Type B pancreatic cell (in vitro differentiated cells): Measurements from ENCODE around the gene PKNOX2. TPM values are rescaled to one million over a fixed set of nuclear protein-coding genes. Genes with fewer than 3 reads are reported as not detected.
A peak's percentile ranks its signal among the peaks of the same experiment; 100 is the strongest.

Source experiments
- DNase-seq: peaks from one replicate; pipeline ENCODE4 v3.0.0; 2021; ENCODE audit warnings: mixed read lengths; ENCODE audit not compliant: unreplicated experiment; ENCODE audit errors: extremely low spot score
- H3K27ac Mint-ChIP-seq: 2 replicates; pipeline ENCODE4 v1.8.0; 2021; ENCODE audit warnings: mild to moderate bottlenecking, mixed read lengths
- H3K27me3 Mint-ChIP-seq: 2 replicates; pipeline ENCODE4 v1.8.0; 2021; ENCODE audit warnings: mixed read lengths
- H3K36me3 Mint-ChIP-seq: 2 replicates; pipeline ENCODE4 v1.8.0; 2021; ENCODE audit warnings: mixed read lengths
- H3K4me1 Mint-ChIP-seq: one replicate; pipeline ENCODE4 v1.8.0; 2021; ENCODE audit warnings: mixed read lengths; ENCODE audit not compliant: unreplicated experiment
- H3K4me3 Mint-ChIP-seq: 2 replicates; pipeline ENCODE4 v1.8.0; 2021; ENCODE audit warnings: mild to moderate bottlenecking, mixed read lengths
- H3K9me3 Mint-ChIP-seq: 2 replicates; pipeline ENCODE4 v1.8.0; 2021; ENCODE audit warnings: mixed read lengths
- total RNA-seq: library from RNA; stranded (reverse); gene quantifications from 2 replicates; pipeline ENCODE4 v1.2.1, GENCODE V29; 2021; ENCODE audit warnings: low replicate concordance
- TF ChIP-seq, protein P1 (sequence below): fragments of 200-600 bp; sonication (generic); conservative IDR thresholded peaks from 2 replicates; pipeline ENCODE4 v1.5.0; 2021; ENCODE audit warnings: antibody characterized with exemption, mild to moderate bottlenecking

The PKNOX2 gene
- total RNA-seq, 1 donor from 2014 or later: 15.3 TPM

DNA sequence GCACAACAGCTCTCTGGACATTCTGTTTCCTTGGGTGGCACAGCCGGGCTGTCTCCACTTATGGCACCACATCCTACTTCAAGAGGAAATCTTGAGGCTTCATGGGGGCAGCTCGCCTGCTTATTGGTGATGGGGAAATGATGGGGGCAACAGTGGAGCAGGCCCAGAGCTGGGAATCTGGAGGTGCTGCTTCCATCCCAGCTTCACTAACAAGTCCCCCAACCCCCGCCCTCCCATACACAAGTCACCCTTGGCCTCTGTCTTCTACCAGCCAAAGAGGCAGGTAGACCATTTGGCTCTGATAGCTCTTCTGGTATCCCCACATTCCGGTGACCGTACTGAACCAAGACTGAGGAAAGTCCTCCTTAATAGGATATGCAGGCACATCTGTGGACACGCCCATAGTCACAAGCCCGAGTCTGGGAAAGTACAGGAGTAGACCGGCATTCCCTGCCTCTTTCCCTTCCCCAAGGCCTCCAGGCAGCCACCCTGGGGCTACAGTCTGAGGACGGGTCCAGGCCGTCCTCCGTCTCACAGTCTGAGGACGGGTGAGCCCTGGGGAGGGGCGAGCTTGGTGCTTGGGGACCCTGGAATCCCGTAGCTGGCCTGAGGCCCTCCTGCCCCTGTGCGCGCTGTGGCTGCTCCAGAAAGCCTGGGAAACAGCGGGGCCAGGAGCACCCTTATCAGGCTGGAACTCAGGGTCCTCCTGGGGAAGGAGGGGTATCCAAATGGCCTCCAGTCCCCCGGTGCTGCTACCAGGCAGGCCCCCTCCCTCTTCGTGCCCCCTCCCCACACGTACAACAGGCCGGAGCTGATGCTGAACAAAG is 185.9 kb downstream of the PKNOX2 start:
- DNase-seq: no peak
- Mint-ChIP-seq H3K4me1 (peaks cover 43% of the 10 kb centered on the region), H3K9me3 (no peaks in the 10 kb centered on the region), H3K36me3 (peaks cover under 1% of the 10 kb centered on the region), H3K27ac (no peak overlapping the region), H3K27me3 (peaks cover 29% of the 10 kb centered on the region), H3K4me3 (no peak overlapping the region)
- TF ChIP-seq, protein P1, sequence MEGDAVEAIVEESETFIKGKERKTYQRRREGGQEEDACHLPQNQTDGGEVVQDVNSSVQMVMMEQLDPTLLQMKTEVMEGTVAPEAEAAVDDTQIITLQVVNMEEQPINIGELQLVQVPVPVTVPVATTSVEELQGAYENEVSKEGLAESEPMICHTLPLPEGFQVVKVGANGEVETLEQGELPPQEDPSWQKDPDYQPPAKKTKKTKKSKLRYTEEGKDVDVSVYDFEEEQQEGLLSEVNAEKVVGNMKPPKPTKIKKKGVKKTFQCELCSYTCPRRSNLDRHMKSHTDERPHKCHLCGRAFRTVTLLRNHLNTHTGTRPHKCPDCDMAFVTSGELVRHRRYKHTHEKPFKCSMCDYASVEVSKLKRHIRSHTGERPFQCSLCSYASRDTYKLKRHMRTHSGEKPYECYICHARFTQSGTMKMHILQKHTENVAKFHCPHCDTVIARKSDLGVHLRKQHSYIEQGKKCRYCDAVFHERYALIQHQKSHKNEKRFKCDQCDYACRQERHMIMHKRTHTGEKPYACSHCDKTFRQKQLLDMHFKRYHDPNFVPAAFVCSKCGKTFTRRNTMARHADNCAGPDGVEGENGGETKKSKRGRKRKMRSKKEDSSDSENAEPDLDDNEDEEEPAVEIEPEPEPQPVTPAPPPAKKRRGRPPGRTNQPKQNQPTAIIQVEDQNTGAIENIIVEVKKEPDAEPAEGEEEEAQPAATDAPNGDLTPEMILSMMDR: no peak

DNA sequence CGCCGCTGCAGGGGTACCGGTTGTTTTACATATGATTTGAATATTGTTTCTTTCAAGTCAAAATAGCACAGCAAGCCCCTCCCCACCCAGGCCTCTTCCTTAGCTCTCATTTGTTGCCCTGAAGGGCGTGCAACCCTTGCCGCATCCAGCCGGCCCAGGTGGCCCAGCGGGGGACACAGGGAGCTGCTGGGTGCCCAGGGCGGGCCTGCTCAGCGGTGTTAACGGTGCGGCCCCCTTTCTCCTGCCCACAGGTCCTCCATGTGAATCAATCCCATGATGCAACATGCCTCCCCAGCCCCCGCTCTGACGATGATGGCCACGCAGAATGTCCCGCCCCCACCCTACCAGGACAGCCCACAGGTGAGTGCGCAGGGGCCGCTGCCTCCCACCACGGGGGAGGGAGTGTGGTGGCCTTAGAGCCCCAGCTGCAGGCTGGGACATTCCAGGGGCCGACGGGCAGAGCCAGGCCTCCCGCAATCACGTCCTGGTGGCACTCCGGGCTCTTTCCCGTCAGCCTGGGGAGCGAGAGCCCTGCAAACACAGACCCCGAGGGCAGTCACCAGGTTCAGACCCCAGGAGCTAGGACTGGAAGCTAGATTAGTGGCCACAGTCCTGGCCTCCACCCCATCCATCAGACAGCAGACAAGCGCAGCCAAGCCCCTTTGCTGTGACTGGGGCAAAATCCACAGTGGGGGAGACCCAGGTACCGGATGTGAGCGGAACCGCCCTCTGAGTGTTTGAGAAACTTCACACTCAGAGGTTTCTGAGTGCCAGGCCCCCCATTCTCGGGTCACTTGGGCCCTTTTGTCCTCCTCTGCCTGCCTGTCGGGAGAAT is 186.7 kb downstream of the PKNOX2 start:
- Mint-ChIP-seq H3K4me3 (no peak overlapping the region), H3K27me3 (peaks cover 26% of the 10 kb centered on the region), H3K36me3 (peaks cover 5% of the 10 kb centered on the region), H3K27ac (no peak overlapping the region), H3K9me3 (no peaks in the 10 kb centered on the region), H3K4me1 (peaks cover 43% of the 10 kb centered on the region)
- TF ChIP-seq, protein P1: no peak
- DNase-seq: no peak

DNA sequence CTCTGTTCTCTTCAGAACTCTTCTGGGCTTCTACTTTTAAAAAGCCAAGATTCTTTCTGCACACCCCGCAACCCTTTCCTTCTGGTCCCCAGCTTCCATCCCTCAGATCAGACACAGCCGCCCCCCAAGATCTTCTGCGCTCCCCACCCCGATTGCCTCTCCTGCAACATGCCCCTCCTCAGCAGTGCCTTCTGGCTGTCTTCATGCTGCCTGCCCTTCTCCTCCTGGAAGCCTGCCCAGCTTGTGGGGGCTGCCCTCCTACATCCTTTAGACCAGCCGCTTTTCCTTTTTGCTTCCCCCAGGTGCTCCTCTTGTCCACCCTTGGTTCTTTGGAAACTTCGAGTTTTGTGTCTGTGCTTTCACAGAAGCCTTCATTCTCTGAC is 187.3 kb downstream of the PKNOX2 start:
- H3K36me3 Mint-ChIP-seq: peaks cover 5% of the 10 kb centered on the region
- DNase-seq: no peak
- H3K27me3 Mint-ChIP-seq: peaks cover 22% of the 10 kb centered on the region
- H3K4me3 Mint-ChIP-seq: no peak overlapping the region
- H3K27ac Mint-ChIP-seq: no peak overlapping the region
- H3K4me1 Mint-ChIP-seq: peaks cover 46% of the 10 kb centered on the region
- TF ChIP-seq, protein P1: no peak
- H3K9me3 Mint-ChIP-seq: no peaks in the 10 kb centered on the region

DNA sequence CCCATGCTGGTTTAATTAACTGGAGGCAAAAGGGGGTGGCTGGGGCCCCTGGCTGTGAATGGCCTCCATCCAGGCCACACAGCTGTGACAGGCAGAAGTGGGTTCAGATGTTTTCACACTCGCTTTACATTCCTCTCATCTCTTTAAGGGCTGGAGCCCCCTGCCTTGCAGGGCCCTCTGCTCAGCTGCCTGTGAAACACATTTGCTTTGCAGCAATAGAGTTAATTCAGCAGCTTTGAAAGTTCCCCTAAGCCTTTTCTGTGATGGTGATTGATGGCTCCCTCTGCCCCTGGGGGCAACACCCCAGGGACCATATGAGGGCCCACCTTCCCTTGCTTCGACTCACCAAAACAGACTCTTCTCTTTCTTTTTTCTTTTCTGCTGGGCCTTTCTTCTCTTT is 192.2 kb downstream of the PKNOX2 start:
- Mint-ChIP-seq H3K9me3 (no peaks in the 10 kb centered on the region), H3K4me1 (peaks cover 52% of the 10 kb centered on the region), H3K27me3 (peaks cover 12% of the 10 kb centered on the region), H3K36me3 (peaks cover 5% of the 10 kb centered on the region), H3K27ac (no peak overlapping the region), H3K4me3 (peak overlapping the region; percentile 38)
- DNase-seq: no peak
- TF ChIP-seq, protein P1: no peak

DNA sequence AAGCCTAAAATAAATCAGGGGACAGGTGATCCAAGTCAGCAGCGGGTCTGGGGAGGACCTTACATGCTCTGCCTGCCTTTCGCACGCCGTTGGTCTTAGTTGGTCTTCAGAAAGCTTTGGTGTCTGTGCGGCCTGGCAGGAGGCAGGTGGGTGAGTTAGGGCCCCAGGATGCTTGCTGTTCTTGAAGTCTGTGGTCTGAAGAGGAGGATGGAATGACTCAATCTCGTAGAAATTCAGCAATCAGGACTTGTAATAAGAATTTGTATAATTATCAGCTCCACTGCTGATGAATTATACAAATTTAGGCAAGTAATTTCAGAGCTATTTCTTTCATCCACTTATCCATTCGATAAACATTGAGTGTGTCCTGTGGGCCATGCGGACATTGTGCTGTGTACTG is 193.0 kb downstream of the PKNOX2 start:
- no peaks in the 10 kb centered on the region for H3K9me3 Mint-ChIP-seq
- H3K4me3 Mint-ChIP-seq: no peak overlapping the region
- TF ChIP-seq, protein P1: no peak
- peaks cover 5% of the 10 kb centered on the region for H3K27me3 Mint-ChIP-seq
- no peak for DNase-seq
- no peak overlapping the region for H3K27ac Mint-ChIP-seq
- H3K4me1 Mint-ChIP-seq: peaks cover 44% of the 10 kb centered on the region
- H3K36me3 Mint-ChIP-seq: peaks cover 5% of the 10 kb centered on the region
